GM12878 (cell line): ENCODE data around the gene CD96. TPM values are rescaled to one million over a fixed set of nuclear protein-coding genes. Genes with fewer than 3 reads are reported as not detected.

ENCODE experiments used
- NFYA ChIP-seq: IDR thresholded peaks from 2 replicates; pipeline ENCODE4 v1.6.1; 2011; ENCODE audit warnings: low read depth, mild to moderate bottlenecking, low read length, improper control_type of control experiment, borderline replicate concordance
- polyA plus RNA-seq, 11 experiments: library from polyadenylated mRNA; depleted of rRNA in 4 of 11; unstranded in 6 of 11; stranded (reverse) in 5 of 11; fragments of >200 nt; fragmentation: Nextera tagmentation in 4 of 11; fragmentation: Illumina TruSeq in 1 of 11; extraction: Ambion mirVana in 4 of 11; extraction: Trizol in 1 of 11; gene quantifications; 1 replicate in 1 of 11; 2 replicates in 10 of 11; pipeline versions ENCODE4 v1.2.1 to v1.2.3, GENCODE V29; 2011 to 2016; ENCODE audit warnings: inconsistent platforms in 2 of 11, missing spikeins in 2 of 11, low read depth in 1 of 11
- total RNA-seq, 4 experiments: library from RNA; depleted of rRNA in 3 of 4; stranded (reverse); fragments of >200 nt in 3 of 4; fragmentation: Illumina TruSeq in 1 of 4; extraction: Trizol in 1 of 4; gene quantifications; 2 replicates each; pipeline versions ENCODE4 v1.2.1 to v1.2.3, GENCODE V29; 2013 to 2021
- TF ChIP-seq, protein P1 (sequence below): fragments of 450-650 bp; IDR thresholded peaks from 2 replicates; pipeline ENCODE4 v1.6.1; 2017; ENCODE audit warnings: mild to moderate bottlenecking, low read depth, inconsistent platforms; ENCODE audit not compliant: poor library complexity, severe bottlenecking
- TF ChIP-seq, protein P2 (sequence below): fragments of 450-650 bp; IDR thresholded peaks from 2 replicates; pipeline ENCODE4 v1.6.1; 2017; ENCODE audit warnings: mild to moderate bottlenecking, moderate library complexity

Gene CD96
- total and polyA plus RNA-seq, 10 of the 15 experiments (the other 5 are each of a cell fraction or from before 2014, with no cell fraction given) = 0.13 to 10.1 (median 0.47) TPM

DNA sequence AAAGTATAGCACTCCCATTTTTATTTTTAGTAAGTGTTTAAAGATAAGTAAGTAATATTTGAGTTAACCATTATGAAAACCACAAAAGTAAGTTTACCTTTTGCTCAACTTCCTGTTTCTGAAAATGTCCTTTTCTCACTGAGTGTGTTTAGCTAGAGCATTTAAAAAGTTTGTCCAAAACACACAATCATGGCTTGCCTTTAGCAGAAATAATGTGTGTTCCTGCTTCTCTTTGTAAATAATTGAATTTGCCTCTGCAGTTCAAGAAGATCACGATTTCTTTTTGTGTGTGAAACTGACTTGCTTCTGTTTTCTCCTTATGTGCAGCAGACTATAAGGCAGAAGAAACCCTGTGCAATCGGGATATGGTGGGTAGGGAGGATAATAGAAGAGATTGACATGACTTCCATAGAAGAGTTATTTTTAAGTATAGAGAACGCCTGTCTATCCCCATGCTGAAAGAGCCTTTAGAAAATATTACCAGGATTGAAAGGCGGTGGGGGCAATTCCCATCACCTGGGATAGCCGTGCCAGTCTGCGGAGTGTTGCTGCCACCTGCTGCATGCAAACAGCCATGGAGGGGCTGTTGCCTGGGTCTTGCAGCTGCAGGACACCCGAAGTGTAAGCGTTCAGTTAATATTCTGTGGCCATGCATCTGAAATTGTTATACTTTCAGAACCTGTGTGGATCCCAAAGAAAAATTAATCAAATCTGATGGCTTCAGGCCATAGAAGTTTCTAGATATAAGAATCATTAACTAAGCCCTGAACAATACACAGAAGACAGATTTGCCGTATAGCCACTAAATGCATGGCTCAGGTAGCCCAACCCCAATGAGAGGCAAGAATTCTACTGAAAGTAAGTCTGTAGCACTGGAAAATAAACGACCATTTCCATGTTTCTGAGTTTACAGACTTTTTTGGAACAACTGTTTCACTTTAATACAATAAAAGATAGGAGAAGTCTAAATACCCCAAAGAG lies 2.4 kb upstream of the CD96 start (continued):
- TF ChIP-seq, protein P1, sequence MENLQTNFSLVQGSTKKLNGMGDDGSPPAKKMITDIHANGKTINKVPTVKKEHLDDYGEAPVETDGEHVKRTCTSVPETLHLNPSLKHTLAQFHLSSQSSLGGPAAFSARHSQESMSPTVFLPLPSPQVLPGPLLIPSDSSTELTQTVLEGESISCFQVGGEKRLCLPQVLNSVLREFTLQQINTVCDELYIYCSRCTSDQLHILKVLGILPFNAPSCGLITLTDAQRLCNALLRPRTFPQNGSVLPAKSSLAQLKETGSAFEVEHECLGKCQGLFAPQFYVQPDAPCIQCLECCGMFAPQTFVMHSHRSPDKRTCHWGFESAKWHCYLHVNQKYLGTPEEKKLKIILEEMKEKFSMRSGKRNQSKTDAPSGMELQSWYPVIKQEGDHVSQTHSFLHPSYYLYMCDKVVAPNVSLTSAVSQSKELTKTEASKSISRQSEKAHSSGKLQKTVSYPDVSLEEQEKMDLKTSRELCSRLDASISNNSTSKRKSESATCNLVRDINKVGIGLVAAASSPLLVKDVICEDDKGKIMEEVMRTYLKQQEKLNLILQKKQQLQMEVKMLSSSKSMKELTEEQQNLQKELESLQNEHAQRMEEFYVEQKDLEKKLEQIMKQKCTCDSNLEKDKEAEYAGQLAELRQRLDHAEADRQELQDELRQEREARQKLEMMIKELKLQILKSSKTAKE = no peak
- TF ChIP-seq, protein P2, sequence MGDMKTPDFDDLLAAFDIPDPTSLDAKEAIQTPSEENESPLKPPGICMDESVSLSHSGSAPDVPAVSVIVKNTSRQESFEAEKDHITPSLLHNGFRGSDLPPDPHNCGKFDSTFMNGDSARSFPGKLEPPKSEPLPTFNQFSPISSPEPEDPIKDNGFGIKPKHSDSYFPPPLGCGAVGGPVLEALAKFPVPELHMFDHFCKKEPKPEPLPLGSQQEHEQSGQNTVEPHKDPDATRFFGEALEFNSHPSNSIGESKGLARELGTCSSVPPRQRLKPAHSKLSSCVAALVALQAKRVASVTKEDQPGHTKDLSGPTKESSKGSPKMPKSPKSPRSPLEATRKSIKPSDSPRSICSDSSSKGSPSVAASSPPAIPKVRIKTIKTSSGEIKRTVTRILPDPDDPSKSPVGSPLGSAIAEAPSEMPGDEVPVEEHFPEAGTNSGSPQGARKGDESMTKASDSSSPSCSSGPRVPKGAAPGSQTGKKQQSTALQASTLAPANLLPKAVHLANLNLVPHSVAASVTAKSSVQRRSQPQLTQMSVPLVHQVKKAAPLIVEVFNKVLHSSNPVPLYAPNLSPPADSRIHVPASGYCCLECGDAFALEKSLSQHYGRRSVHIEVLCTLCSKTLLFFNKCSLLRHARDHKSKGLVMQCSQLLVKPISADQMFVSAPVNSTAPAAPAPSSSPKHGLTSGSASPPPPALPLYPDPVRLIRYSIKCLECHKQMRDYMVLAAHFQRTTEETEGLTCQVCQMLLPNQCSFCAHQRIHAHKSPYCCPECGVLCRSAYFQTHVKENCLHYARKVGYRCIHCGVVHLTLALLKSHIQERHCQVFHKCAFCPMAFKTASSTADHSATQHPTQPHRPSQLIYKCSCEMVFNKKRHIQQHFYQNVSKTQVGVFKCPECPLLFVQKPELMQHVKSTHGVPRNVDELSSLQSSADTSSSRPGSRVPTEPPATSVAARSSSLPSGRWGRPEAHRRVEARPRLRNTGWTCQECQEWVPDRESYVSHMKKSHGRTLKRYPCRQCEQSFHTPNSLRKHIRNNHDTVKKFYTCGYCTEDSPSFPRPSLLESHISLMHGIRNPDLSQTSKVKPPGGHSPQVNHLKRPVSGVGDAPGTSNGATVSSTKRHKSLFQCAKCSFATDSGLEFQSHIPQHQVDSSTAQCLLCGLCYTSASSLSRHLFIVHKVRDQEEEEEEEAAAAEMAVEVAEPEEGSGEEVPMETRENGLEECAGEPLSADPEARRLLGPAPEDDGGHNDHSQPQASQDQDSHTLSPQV = peak; percentile 61
- TF ChIP-seq NFYA = no peak
